Measurements from ENCODE around the gene PMEPA1. TPM values are rescaled to one million over a fixed set of nuclear protein-coding genes. Genes with fewer than 3 reads are reported as not detected.

The PMEPA1 gene
- polyA plus RNA-seq, 4 donors: 4.0 to 12.7 (median 9.6) TPM

DNA sequence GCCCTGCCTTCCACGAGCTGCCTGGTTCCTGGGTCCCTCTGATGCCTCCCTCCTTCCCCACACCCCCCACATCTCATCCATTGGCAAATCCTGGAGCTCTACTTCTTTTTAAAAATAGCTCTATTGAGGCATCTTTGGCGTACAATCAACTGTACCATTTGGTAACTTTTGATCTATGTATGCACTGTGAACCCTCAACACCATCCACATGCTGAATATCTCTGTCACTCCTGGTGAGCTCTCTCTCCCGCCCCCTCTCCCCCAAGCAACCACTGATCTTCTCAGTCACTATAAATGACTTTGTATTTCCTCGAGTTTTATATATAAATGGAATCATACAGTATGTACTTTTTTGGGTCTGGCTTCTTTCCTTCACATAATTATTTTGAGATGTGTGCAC lies 22.4 kb upstream of the PMEPA1 start:
- Histone ChIP-seq H3K27me3 (ENCODE audit: control insufficient read depth in 3 of 3, insufficient read depth in 3 of 3, low read length in 3 of 3) (peaks cover 0 to 6% (median 2%) of the 10 kb centered on the region in 3 donors), H3K9me3 (ENCODE audit: control insufficient read depth in 2 of 2, insufficient read depth in 1 of 2, low read depth in 1 of 2, low read length in 1 of 2) (no peaks in the 10 kb centered on the region), H3K4me3 (ENCODE audit: low read depth in 1 of 3, low read length in 3 of 3) (no peak overlapping the region), H3K27ac (ENCODE audit: low read depth in 1 of 3, low read length in 2 of 3) (no peak overlapping the region), H3K4me1 (ENCODE audit: control insufficient read depth in 3 of 3, insufficient read depth in 2 of 3, low read depth in 1 of 3, low read length in 2 of 3) (no peaks in the 10 kb centered on the region), H3K36me3 (ENCODE audit: control insufficient read depth in 3 of 3, insufficient read depth in 2 of 3, low read depth in 1 of 3, low read length in 3 of 3) (no peaks in the 10 kb centered on the region)
- DNase-seq: no peak
- FAIRE-seq: no peak
- 47 to 63% (median 61%) methylated on average over 4 of the region's 4 CpGs for WGBS, 3 donors

DNA sequence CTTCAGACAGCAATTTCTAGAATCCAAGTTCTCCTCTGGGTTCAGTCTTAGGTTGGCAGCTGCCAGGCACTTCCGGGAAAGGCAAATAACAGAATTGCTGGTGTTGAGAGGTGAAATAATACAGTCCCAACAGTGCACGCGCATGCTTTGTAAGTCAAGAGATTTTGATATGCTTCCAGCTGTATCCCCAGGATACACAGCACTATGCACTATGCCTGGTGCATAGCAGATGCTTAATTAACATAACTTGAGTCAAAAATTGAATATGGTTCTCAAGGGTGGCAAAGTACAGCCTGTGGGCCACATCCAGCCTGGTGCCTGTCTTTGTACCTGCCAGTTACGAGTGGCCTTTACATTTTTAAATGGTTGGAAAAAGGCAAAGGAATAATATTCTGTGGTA lies 18.9 kb upstream of the PMEPA1 start:
- FAIRE-seq (no peak), DNase-seq (no peak)
- Histone ChIP-seq H3K36me3 (ENCODE audit: control insufficient read depth in 3 of 3, insufficient read depth in 2 of 3, low read depth in 1 of 3, low read length in 3 of 3) (no peaks in the 10 kb centered on the region), H3K27ac (ENCODE audit: low read depth in 1 of 3, low read length in 2 of 3) (no peak overlapping the region), H3K9me3 (ENCODE audit: control insufficient read depth in 2 of 2, insufficient read depth in 1 of 2, low read depth in 1 of 2, low read length in 1 of 2) (no peaks in the 10 kb centered on the region), H3K4me3 (ENCODE audit: low read depth in 1 of 3, low read length in 3 of 3) (no peak overlapping the region), H3K4me1 (ENCODE audit: control insufficient read depth in 3 of 3, insufficient read depth in 2 of 3, low read depth in 1 of 3, low read length in 2 of 3) (no peaks in the 10 kb centered on the region), H3K27me3 (ENCODE audit: control insufficient read depth in 3 of 3, insufficient read depth in 3 of 3, low read length in 3 of 3) (peaks cover 2 to 7% (median 3%) of the 10 kb centered on the region in 3 donors)
- 59 to 84% (median 75%) methylated on average over 4 of the region's 4 CpGs for WGBS, 3 donors

DNA sequence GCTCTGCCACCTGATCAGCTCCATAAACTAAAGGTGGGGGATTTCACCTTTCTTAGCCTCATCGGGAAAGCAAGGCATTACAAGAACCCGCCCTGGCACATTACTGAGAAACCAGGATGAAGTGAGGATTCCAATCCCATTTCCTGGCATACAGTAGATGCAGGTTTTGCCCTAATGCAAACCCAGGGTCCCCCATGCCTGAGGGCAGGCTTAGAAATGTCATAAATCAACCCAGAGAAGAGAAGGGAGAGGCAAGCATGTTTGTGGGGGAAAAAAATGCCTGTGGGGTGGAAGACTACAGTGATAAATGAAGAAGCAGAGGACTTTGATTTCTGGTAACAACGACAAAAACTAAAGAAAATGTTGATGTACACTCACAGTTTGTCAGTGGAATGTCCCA lies 18.0 kb upstream of the PMEPA1 start:
- Histone ChIP-seq H3K4me1 (ENCODE audit: control insufficient read depth in 3 of 3, insufficient read depth in 2 of 3, low read depth in 1 of 3, low read length in 2 of 3) (no peaks in the 10 kb centered on the region), H3K9me3 (ENCODE audit: control insufficient read depth in 2 of 2, insufficient read depth in 1 of 2, low read depth in 1 of 2, low read length in 1 of 2) (no peaks in the 10 kb centered on the region), H3K36me3 (ENCODE audit: control insufficient read depth in 3 of 3, insufficient read depth in 2 of 3, low read depth in 1 of 3, low read length in 3 of 3) (no peaks in the 10 kb centered on the region), H3K27ac (ENCODE audit: low read depth in 1 of 3, low read length in 2 of 3) (no peak overlapping the region), H3K4me3 (ENCODE audit: low read depth in 1 of 3, low read length in 3 of 3) (no peak overlapping the region), H3K27me3 (ENCODE audit: control insufficient read depth in 3 of 3, insufficient read depth in 3 of 3, low read length in 3 of 3) (peaks cover 2 to 7% (median 4%) of the 10 kb centered on the region in 3 donors)
- 51 to 72% (median 55%) methylated on average over 3 of the region's 3 CpGs for WGBS, 3 donors
- no peak for FAIRE-seq
- DNase-seq: no peak

DNA sequence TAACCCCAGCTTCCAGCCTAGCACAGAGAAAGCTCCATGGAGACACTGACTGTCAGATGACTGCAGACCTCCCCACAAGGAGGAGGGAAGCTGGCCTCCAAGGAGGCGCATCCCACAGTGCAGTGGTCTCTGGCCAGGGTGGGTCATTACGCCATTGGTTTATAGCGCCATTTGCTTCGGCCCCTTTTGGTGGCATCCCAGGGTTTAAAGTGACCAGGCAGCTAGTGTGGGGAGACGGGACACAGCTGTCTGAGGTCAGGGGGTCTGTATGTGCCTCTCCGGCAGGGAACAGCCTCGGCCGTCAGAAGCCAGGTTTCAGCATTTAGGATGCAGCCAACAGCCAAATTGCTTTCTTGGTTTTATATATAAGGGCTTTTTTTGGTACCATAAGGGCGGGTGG lies 15.8 kb upstream of the PMEPA1 start:
- Histone ChIP-seq H3K27me3 (ENCODE audit: control insufficient read depth in 3 of 3, insufficient read depth in 3 of 3, low read length in 3 of 3) (peaks cover 2 to 16% (median 4%) of the 10 kb centered on the region in 3 donors), H3K36me3 (ENCODE audit: control insufficient read depth in 3 of 3, insufficient read depth in 2 of 3, low read depth in 1 of 3, low read length in 3 of 3) (no peaks in the 10 kb centered on the region), H3K4me1 (ENCODE audit: control insufficient read depth in 3 of 3, insufficient read depth in 2 of 3, low read depth in 1 of 3, low read length in 2 of 3) (no peaks in the 10 kb centered on the region), H3K9me3 (ENCODE audit: control insufficient read depth in 2 of 2, insufficient read depth in 1 of 2, low read depth in 1 of 2, low read length in 1 of 2) (no peaks in the 10 kb centered on the region), H3K27ac (ENCODE audit: low read depth in 1 of 3, low read length in 2 of 3) (no peak overlapping the region), H3K4me3 (ENCODE audit: low read depth in 1 of 3, low read length in 3 of 3) (no peak overlapping the region)
- WGBS, 3 donors: 87 to 92% (median 90%) methylated on average over 9 of the region's 9 CpGs
- FAIRE-seq: no peak
- DNase-seq: no peak

DNA sequence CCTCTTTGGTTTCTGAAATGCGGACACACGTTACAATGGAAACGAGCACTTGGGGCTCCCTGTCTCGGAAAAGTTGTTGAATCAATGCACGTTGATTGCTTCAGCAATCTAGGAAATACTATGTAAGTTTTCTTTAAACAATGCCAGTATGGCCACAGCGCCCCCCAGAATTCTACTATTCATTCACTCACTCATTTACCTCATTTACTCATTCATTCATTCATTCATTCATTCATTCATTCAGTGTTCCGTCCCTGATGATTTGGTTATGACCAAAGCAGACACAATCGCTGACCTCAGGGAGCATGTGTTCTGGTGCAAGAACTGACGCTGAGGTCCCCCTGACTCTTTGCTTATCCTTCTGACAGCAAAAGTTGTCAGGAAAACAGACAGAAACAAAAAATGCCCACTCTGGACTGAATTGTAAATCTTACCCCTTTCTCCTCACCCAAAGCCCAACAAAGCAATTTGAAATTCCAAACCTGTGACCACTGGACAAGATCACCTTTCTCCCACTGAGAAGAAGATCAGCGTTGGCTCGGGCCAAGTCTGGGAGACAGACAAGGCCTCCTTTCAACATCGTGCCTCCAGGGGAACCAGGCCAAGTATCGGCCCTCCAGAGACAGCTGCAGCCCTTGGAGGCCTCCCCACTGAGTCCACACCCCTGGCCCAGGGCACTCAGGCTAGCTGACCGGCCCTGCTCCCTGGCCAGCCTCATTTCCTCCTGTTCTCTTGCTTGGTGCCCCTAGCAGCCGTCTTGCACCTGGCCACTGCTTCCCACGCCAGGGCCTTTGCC lies 15.0 kb upstream of the PMEPA1 start:
- no peak overlapping the region for H3K27ac ChIP-seq (ENCODE audit: low read depth in 1 of 3, low read length in 2 of 3)
- H3K36me3 ChIP-seq (ENCODE audit: control insufficient read depth in 3 of 3, insufficient read depth in 2 of 3, low read depth in 1 of 3, low read length in 3 of 3): no peaks in the 10 kb centered on the region
- peaks cover 2 to 16% (median 4%) of the 10 kb centered on the region in 3 donors for H3K27me3 ChIP-seq (ENCODE audit: control insufficient read depth in 3 of 3, insufficient read depth in 3 of 3, low read length in 3 of 3)
- FAIRE-seq: no peak
- 77 to 83% (median 79%) methylated on average over 16 of the region's 16 CpGs for WGBS, 3 donors
- H3K9me3 ChIP-seq (ENCODE audit: control insufficient read depth in 2 of 2, insufficient read depth in 1 of 2, low read depth in 1 of 2, low read length in 1 of 2): no peaks in the 10 kb centered on the region
- H3K4me1 ChIP-seq (ENCODE audit: control insufficient read depth in 3 of 3, insufficient read depth in 2 of 3, low read depth in 1 of 3, low read length in 2 of 3): no peaks in the 10 kb centered on the region
- no peak for DNase-seq
- H3K4me3 ChIP-seq (ENCODE audit: low read depth in 1 of 3, low read length in 3 of 3): no peak overlapping the region

DNA sequence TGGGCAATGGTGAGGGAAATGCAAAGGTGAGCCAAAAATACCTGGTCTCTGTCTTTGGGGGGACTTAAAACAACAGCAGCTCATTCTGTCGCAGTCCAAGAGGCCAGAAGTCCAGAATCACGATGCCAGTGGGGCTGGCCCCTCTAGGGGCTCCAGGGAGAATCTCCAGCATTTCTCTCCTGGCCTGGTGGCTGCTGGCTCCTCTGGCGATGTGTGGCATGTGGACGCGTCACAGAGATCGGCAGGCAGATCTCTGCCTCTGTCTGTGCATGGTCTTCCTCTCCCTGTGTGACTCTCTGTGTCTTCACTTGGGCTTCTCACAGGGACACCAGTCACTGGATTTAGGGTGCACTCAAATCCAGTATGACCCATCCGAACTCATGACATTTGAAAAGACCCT lies 14.0 kb upstream of the PMEPA1 start:
- FAIRE-seq (no peak), DNase-seq (no peak)
- 85 to 87% (median 86%) methylated on average over 7 of the region's 7 CpGs for WGBS, 3 donors

DNA sequence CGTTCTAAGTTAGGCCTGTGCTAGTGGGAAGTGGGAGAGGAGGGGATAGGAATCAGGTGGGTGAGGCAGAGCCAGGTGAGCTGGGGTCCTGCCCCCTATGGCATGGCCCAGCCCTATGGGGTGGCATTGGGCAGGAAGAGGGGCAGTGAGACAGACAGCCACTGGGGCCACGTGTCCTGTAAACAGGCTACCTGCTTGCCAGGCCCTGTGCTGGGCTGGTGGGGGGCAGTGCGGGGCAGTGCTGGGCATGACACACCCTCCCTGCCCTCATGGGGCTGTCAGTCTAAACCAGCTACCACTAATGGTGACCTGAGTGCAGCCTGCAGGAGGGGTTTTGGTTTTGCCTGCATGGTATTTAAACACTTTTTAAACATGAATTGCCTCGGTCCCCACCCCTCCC lies 10.1 kb upstream of the PMEPA1 start:
- FAIRE-seq: no peak
- no peaks in the 10 kb centered on the region for H3K36me3 ChIP-seq (ENCODE audit: control insufficient read depth in 3 of 3, insufficient read depth in 2 of 3, low read depth in 1 of 3, low read length in 3 of 3)
- no peak for DNase-seq
- peaks cover 0 to 3% (median 0%) of the 10 kb centered on the region in 3 donors for H3K4me1 ChIP-seq (ENCODE audit: control insufficient read depth in 3 of 3, insufficient read depth in 2 of 3, low read depth in 1 of 3, low read length in 2 of 3)
- peaks cover 0 to 9% (median 4%) of the 10 kb centered on the region in 3 donors for H3K27me3 ChIP-seq (ENCODE audit: control insufficient read depth in 3 of 3, insufficient read depth in 3 of 3, low read length in 3 of 3)
- H3K9me3 ChIP-seq (ENCODE audit: control insufficient read depth in 2 of 2, insufficient read depth in 1 of 2, low read depth in 1 of 2, low read length in 1 of 2): no peaks in the 10 kb centered on the region
- no peak overlapping the region for H3K4me3 ChIP-seq (ENCODE audit: low read depth in 1 of 3, low read length in 3 of 3)
- 70 to 77% (median 73%) methylated on average over 4 of the region's 4 CpGs for WGBS, 3 donors
- no peak overlapping the region for H3K27ac ChIP-seq (ENCODE audit: low read depth in 1 of 3, low read length in 2 of 3)

More for the DNA sequence above, 14.0 kb upstream of the PMEPA1 start:
- Histone ChIP-seq H3K4me1 (ENCODE audit: control insufficient read depth in 3 of 3, insufficient read depth in 2 of 3, low read depth in 1 of 3, low read length in 2 of 3) (peaks cover 0 to under 1% (median 0%) of the 10 kb centered on the region in 3 donors), H3K27ac (ENCODE audit: low read depth in 1 of 3, low read length in 2 of 3) (no peak overlapping the region), H3K27me3 (ENCODE audit: control insufficient read depth in 3 of 3, insufficient read depth in 3 of 3, low read length in 3 of 3) (peaks cover 2 to 16% (median 4%) of the 10 kb centered on the region in 3 donors), H3K36me3 (ENCODE audit: control insufficient read depth in 3 of 3, insufficient read depth in 2 of 3, low read depth in 1 of 3, low read length in 3 of 3) (no peaks in the 10 kb centered on the region), H3K9me3 (ENCODE audit: control insufficient read depth in 2 of 2, insufficient read depth in 1 of 2, low read depth in 1 of 2, low read length in 1 of 2) (no peaks in the 10 kb centered on the region), H3K4me3 (ENCODE audit: low read depth in 1 of 3, low read length in 3 of 3) (no peak overlapping the region)

DNA sequence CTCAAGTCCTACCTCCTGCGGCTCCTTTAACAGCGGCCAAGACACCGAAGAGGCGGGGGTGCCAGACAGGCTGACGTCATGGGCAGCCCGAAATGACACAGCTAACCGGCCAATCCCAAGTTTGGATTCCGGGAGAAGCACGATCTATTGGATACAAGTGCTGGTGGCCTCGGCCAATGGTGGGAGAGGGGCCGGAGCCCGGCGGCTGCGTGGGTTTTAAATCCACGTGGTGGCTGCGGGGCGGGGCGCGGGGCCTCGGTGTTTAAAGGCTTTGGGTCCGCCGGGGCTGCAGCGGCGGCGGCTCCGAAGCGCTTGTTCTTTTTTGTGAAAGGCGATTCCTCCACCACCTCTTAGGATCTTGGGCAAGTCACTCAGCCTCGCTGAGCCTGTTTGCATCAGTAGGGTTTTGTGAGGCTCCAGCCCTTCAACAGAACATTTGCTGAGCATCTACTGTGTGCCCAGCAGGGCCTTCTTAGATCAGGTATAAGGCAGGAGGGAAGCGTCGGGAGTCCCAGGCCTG lies 8.7 kb upstream of the PMEPA1 start:
- DNase-seq: peak; percentile 96 to 98
- Histone ChIP-seq H3K4me1 (ENCODE audit: control insufficient read depth in 3 of 3, insufficient read depth in 2 of 3, low read depth in 1 of 3, low read length in 2 of 3) (peaks cover 0 to 3% (median 0%) of the 10 kb centered on the region in 3 donors), H3K4me3 (ENCODE audit: low read depth in 1 of 3, low read length in 3 of 3) (peak overlapping the region in 1 of 3 donors; percentile 3), H3K27me3 (ENCODE audit: control insufficient read depth in 3 of 3, insufficient read depth in 3 of 3, low read length in 3 of 3) (peaks cover 0 to 9% (median 0%) of the 10 kb centered on the region in 3 donors), H3K36me3 (ENCODE audit: control insufficient read depth in 3 of 3, insufficient read depth in 2 of 3, low read depth in 1 of 3, low read length in 3 of 3) (no peaks in the 10 kb centered on the region), H3K9me3 (ENCODE audit: control insufficient read depth in 2 of 2, insufficient read depth in 1 of 2, low read depth in 1 of 2, low read length in 1 of 2) (no peaks in the 10 kb centered on the region), H3K27ac (ENCODE audit: low read depth in 1 of 3, low read length in 2 of 3) (no peak overlapping the region)
- 0 to 1% (median 1%) methylated on average over 31 of the region's 31 CpGs for WGBS, 3 donors
- peak; percentile 44 for FAIRE-seq
